H9 (cell line): ENCODE results near the gene NTRK3. TPM values are rescaled to one million over a fixed set of nuclear protein-coding genes. Genes with fewer than 3 reads are reported as not detected.
A peak's percentile ranks its signal among the peaks of the same experiment; 100 is the strongest.

Experiments
- DNase-seq: peaks from one replicate; pipeline ENCODE4 v3.0.0-alpha.2; 2017
- H2AFZ ChIP-seq: one replicate; pipeline ENCODE4 v1.6.1; 2013; ENCODE audit warnings: mild to moderate bottlenecking, low read length, control low read depth, moderate library complexity
- H2AK5ac ChIP-seq: 2 replicates; pipeline ENCODE4 v1.6.1; 2013; ENCODE audit warnings: low read length, control low read depth, mixed read lengths; ENCODE audit not compliant: insufficient read length
- H2BK120ac ChIP-seq: one replicate; pipeline ENCODE4 v1.6.1; 2013; ENCODE audit warnings: low read depth, mild to moderate bottlenecking, low read length, control low read depth, inconsistent platforms; ENCODE audit not compliant: poor library complexity, severe bottlenecking
- H2BK12ac ChIP-seq: 2 replicates; pipeline ENCODE4 v1.6.1; 2013; ENCODE audit warnings: low read length, control low read depth, mixed read lengths, low read depth; ENCODE audit not compliant: insufficient read length
- H2BK15ac ChIP-seq: 2 replicates; pipeline ENCODE4 v1.6.1; 2013; ENCODE audit warnings: low read depth, low read length, control low read depth
- H2BK20ac ChIP-seq: one replicate; pipeline ENCODE4 v1.6.1; 2013; ENCODE audit warnings: low read depth, mild to moderate bottlenecking, low read length, control low read depth, inconsistent platforms; ENCODE audit not compliant: poor library complexity, severe bottlenecking
- H2BK5ac ChIP-seq: 2 replicates; pipeline ENCODE4 v1.6.1; 2013; ENCODE audit warnings: low read length, control low read depth, mixed read lengths; ENCODE audit not compliant: insufficient read length
- H3K14ac ChIP-seq: 2 replicates; pipeline ENCODE4 v1.6.1; 2013; ENCODE audit warnings: low read length, control low read depth; ENCODE audit not compliant: insufficient read depth
- H3K18ac ChIP-seq: 2 replicates; pipeline ENCODE4 v1.6.1; 2013; ENCODE audit warnings: low read depth, mild to moderate bottlenecking, mixed read lengths, low read length, control low read depth; ENCODE audit not compliant: insufficient read length
- H3K23ac ChIP-seq: 2 replicates; pipeline ENCODE4 v1.6.1; 2013; ENCODE audit warnings: low read length, control low read depth, mixed read lengths, low read depth; ENCODE audit not compliant: insufficient read length
- H3K23me2 ChIP-seq: 2 replicates; pipeline ENCODE4 v1.6.1; 2013; ENCODE audit warnings: low read depth, mild to moderate bottlenecking, mixed read lengths, low read length, control low read depth; ENCODE audit not compliant: insufficient read length, poor library complexity, severe bottlenecking
- H3K27ac ChIP-seq: 2 replicates; pipeline ENCODE4 v1.5.1; 2013; ENCODE audit warnings: low read length, control low read depth, mixed read lengths, low read depth; ENCODE audit not compliant: insufficient read length
- H3K27me3 ChIP-seq: 2 replicates; pipeline ENCODE4 v1.6.1; 2013; ENCODE audit warnings: low read length, control low read depth, inconsistent platforms; ENCODE audit not compliant: insufficient read depth
- H3K4ac ChIP-seq: 2 replicates; pipeline ENCODE4 v1.6.1; 2013; ENCODE audit warnings: low read depth, mild to moderate bottlenecking, control low read depth, inconsistent platforms, low read length, moderate library complexity
- H3K4me1 ChIP-seq: 2 replicates; pipeline ENCODE4 v1.6.1; 2013; ENCODE audit warnings: low read length, control low read depth, inconsistent platforms; ENCODE audit not compliant: insufficient read depth
- H3K4me2 ChIP-seq: 2 replicates; pipeline ENCODE4 v1.6.1; 2013; ENCODE audit warnings: low read length, control low read depth, mixed read lengths; ENCODE audit not compliant: insufficient read length, insufficient read depth
- H3K56ac ChIP-seq: 2 replicates; pipeline ENCODE4 v1.6.1; 2013; ENCODE audit warnings: low read depth, mild to moderate bottlenecking, mixed read lengths, low read length, control low read depth; ENCODE audit not compliant: insufficient read length
- H3K79me1 ChIP-seq: 2 replicates; pipeline ENCODE4 v1.6.1; 2013; ENCODE audit warnings: low read depth, mild to moderate bottlenecking, moderate library complexity, low read length, control low read depth, inconsistent platforms; ENCODE audit not compliant: insufficient read depth, poor library complexity, severe bottlenecking
- H3K79me2 ChIP-seq: 2 replicates; pipeline ENCODE4 v1.6.1; 2013; ENCODE audit warnings: low read length, control low read depth, inconsistent platforms; ENCODE audit not compliant: insufficient read depth
- H3K9ac ChIP-seq: 2 replicates; pipeline ENCODE4 v1.6.1; 2013; ENCODE audit warnings: low read length, control low read depth, mixed read lengths; ENCODE audit not compliant: insufficient read length; ENCODE audit errors: extremely low read depth
- H3K9me3 ChIP-seq: one replicate; pipeline ENCODE4 v1.6.1; 2013; ENCODE audit warnings: low read depth, low read length, inconsistent platforms; ENCODE audit not compliant: control insufficient read depth
- H3T11ph ChIP-seq: one replicate; pipeline ENCODE4 v1.6.1; 2013; ENCODE audit warnings: mild to moderate bottlenecking, low read length, control low read depth, inconsistent platforms
- H4K20me1 ChIP-seq: one replicate; pipeline ENCODE4 v1.6.1; 2013; ENCODE audit not compliant: control insufficient read depth, insufficient read length, insufficient read depth
- H4K5ac ChIP-seq: 2 replicates; pipeline ENCODE4 v1.6.1; 2013; ENCODE audit warnings: low read depth, mild to moderate bottlenecking, mixed read lengths, low read length, control low read depth; ENCODE audit not compliant: insufficient read length
- H4K8ac ChIP-seq: replicated peaks from 2 replicates; pipeline ENCODE4 v1.6.1; 2013; ENCODE audit warnings: low read length, control low read depth, mixed read lengths, low read depth; ENCODE audit not compliant: insufficient read length
- H4K91ac ChIP-seq: 2 replicates; pipeline ENCODE4 v1.6.1; 2013; ENCODE audit warnings: low read depth, mild to moderate bottlenecking, moderate library complexity, mixed read lengths, low read length, control low read depth; ENCODE audit not compliant: insufficient read length
- H3K27ac Mint-ChIP-seq, 3 experiments: 2 replicates in 2 of 3; 3 replicates in 1 of 3; pipeline ENCODE4 v1.8.0; 2020 to 2021; ENCODE audit warnings: mixed read lengths in 3 of 3, mild to moderate bottlenecking in 1 of 3, moderate library complexity in 1 of 3
- H3K27me3 Mint-ChIP-seq: 2 replicates; pipeline ENCODE4 v1.8.0; 2021; ENCODE audit warnings: low read depth, mild to moderate bottlenecking, moderate library complexity, mixed read lengths
- H3K36me3 Mint-ChIP-seq, 3 experiments: 2 replicates in 2 of 3; 3 replicates in 1 of 3; pipeline ENCODE4 v1.8.0; 2020 to 2021; ENCODE audit warnings: low read depth in 3 of 3, mixed read lengths in 3 of 3; ENCODE audit not compliant: insufficient read depth in 1 of 3
- H3K4me1 Mint-ChIP-seq, 2 experiments: 2 replicates each; pipeline ENCODE4 v1.8.0; 2020; ENCODE audit warnings: mixed read lengths in 2 of 2
- H3K4me3 Mint-ChIP-seq, 2 experiments: 2 replicates in 1 of 2; 3 replicates in 1 of 2; pipeline ENCODE4 v1.8.0; 2020 to 2021; ENCODE audit warnings: mild to moderate bottlenecking in 2 of 2, mixed read lengths in 2 of 2, moderate library complexity in 1 of 2
- H3K9me3 Mint-ChIP-seq, 2 experiments: 2 replicates in 1 of 2; 3 replicates in 1 of 2; pipeline ENCODE4 v1.8.0; 2020; ENCODE audit warnings: mild to moderate bottlenecking in 2 of 2, mixed read lengths in 2 of 2, moderate library complexity in 1 of 2
- CTCF ChIP-seq: fragments of 200-600 bp; sonication (generic); conservative IDR thresholded peaks from 3 replicates; pipeline ENCODE4 v1.8.0; 2021; ENCODE audit warnings: antibody characterized with exemption, mild to moderate bottlenecking
- WGBS: extraction: QIAGEN DNeasy Blood & Tissue Kit; methylation state at CpG from one replicate; pipeline ENCODE4 v1.1.7; 2013; ENCODE audit warnings: missing lambda C conversion rate, low lambda C conversion rate, mixed read lengths; ENCODE audit not compliant: insufficient read length; ENCODE audit errors: extremely low coverage; 5-methylcytosine and 5-hydroxymethylcytosine counted together
- total RNA-seq: library from RNA; stranded (reverse); gene quantifications from 2 replicates; pipeline ENCODE4 v1.2.1, GENCODE V29; 2021

NTRK3 gene
- total RNA-seq, 1 experiment from 2014 or later: 2.5 TPM

- Histone ChIP-seq H2BK5ac (no peak overlapping the region), H4K8ac (no peak overlapping the region), H3K4me1 (no peaks in the 10 kb centered on the region), H2BK15ac (no peak overlapping the region), H4K5ac (no peak overlapping the region), H3K9me3 (no peaks in the 10 kb centered on the region), H3K14ac (no peak overlapping the region), H3K23me2 (peaks cover 4% of the 10 kb centered on the region), H4K91ac (no peak overlapping the region), H3K79me2 (no peaks in the 10 kb centered on the region), H3K18ac (no peak overlapping the region), H4K20me1 (no peaks in the 10 kb centered on the region), H3K4me2 (peak overlapping the region; percentile 20), H3K4ac (no peak overlapping the region), H3K56ac (no peak overlapping the region), H3K27ac (no peak overlapping the region), H3T11ph (no peak overlapping the region), H3K27me3 (no peaks in the 10 kb centered on the region), H3K79me1 (no peaks in the 10 kb centered on the region), H2BK20ac (no peak overlapping the region), H2AK5ac (no peak overlapping the region), H3K9ac (no peak overlapping the region), H3K23ac (no peak overlapping the region), H2AFZ (no peak overlapping the region), H2BK12ac (no peak overlapping the region), H2BK120ac (no peak overlapping the region)
- no peak overlapping the region for H3K4me3 Mint-ChIP-seq
- DNase-seq: no peak
- no peak for TF ChIP-seq CTCF
- peaks cover 57% of the 10 kb centered on the region for H3K27me3 Mint-ChIP-seq
- no CpG with 5 or more reads among the region's 7 CpGs for WGBS
- H3K9me3 Mint-ChIP-seq: no peaks in the 10 kb centered on the region; a peak in 1 of 5 replicates
- H3K4me1 Mint-ChIP-seq: peaks cover 16 to 25% of the 10 kb centered on the region in 2 experiments
- no peak overlapping the region for H3K27ac Mint-ChIP-seq
- no peaks in the 10 kb centered on the region for H3K36me3 Mint-ChIP-seq
These were observed 10.5 kb downstream of the NTRK3 start for GRCh38 chr15:88246081-88246480.
